Thymus (tissue), 14 donors: ENCODE measurements around the gene ELOVL3. TPM values are rescaled to one million over a fixed set of nuclear protein-coding genes. Genes with fewer than 3 reads are reported as not detected.
"Not testable (repeated sequence)": the region's sequence is repeated elsewhere in the genome, so short reads cannot be mapped to it uniquely, and the experiment has no call there.

Experiments
- DNase-seq, 9 donors: peaks; one replicate each; pipeline ENCODE4 v3.0.0-alpha.2; 2013; ENCODE audit warnings: low spot score in 9 of 9, low read depth in 6 of 9, missing footprints in 1 of 9
- H3K27ac ChIP-seq, 2 donors: one replicate each; pipeline ENCODE4 v1.5.1; 2013; ENCODE audit warnings: control low read depth in 1 of 2, low read depth in 1 of 2, low read length in 1 of 2, mild to moderate bottlenecking in 1 of 2, moderate library complexity in 1 of 2
- H3K27me3 ChIP-seq, 2 donors: one replicate each; pipeline ENCODE4 v1.5.1; 2013; ENCODE audit warnings: low read length in 1 of 2; ENCODE audit not compliant: control insufficient read depth in 2 of 2, insufficient read depth in 1 of 2
- H3K36me3 ChIP-seq, 2 donors: one replicate each; pipeline ENCODE4 v1.5.1; 2013; ENCODE audit warnings: low read length in 1 of 2, mild to moderate bottlenecking in 1 of 2, moderate library complexity in 1 of 2; ENCODE audit not compliant: control insufficient read depth in 2 of 2, insufficient read depth in 2 of 2
- H3K4me1 ChIP-seq, 2 donors: one replicate each; pipeline ENCODE4 v1.5.1; 2013; ENCODE audit warnings: low read length in 2 of 2; ENCODE audit not compliant: control insufficient read depth in 2 of 2, insufficient read depth in 2 of 2
- H3K4me3 ChIP-seq, 2 donors: one replicate each; pipeline ENCODE4 v1.5.1; 2013; ENCODE audit warnings: low read length in 2 of 2, control low read depth in 1 of 2, mild to moderate bottlenecking in 1 of 2
- H3K9me3 ChIP-seq, 2 donors: one replicate each; pipeline ENCODE4 v1.5.1; 2013; ENCODE audit warnings: low read length in 1 of 2, mild to moderate bottlenecking in 1 of 2; ENCODE audit not compliant: control insufficient read depth in 2 of 2, insufficient read depth in 1 of 2
- WGBS: extraction: QIAGEN DNeasy Blood & Tissue Kit; methylation state at CpG from one replicate; pipeline ENCODE4 v1.1.7; 2013; 5-methylcytosine and 5-hydroxymethylcytosine counted together
- long read RNA-seq, 10 donors: transcript quantifications; one replicate each; lab custom pipeline, GENCODE V29; 2026
- polyA plus RNA-seq: library from polyadenylated mRNA; stranded (reverse); fragments of 200-250 nt; gene quantifications from one replicate; pipeline ENCODE4 v1.2.3, GENCODE V29; 2013
- total RNA-seq: library from RNA; stranded (reverse); fragments of 120-200 nt; gene quantifications from one replicate; pipeline ENCODE4 v1.2.4, GENCODE V29; 2013
- donor health status: healthy.

ELOVL3 gene
- total RNA-seq, result 0.19 TPM
- 0.48 TPM for polyA plus RNA-seq
- long read RNA-seq, donor 1, result 0 reads
- long read RNA-seq, donor 2, result 0 reads
- long read RNA-seq, donor 3, partial matches to known transcripts, result 0 of 2 reads
- long read RNA-seq, donor 3, other reads (novel, unspliced or antisense), result 0 of 2 reads
- long read RNA-seq, donor 4, result 0 reads
- long read RNA-seq, donor 5, result 0 reads
- long read RNA-seq, donor 6, result 0 reads
- long read RNA-seq, donor 7, result 0 reads
- long read RNA-seq, donor 8, result 0 reads
- long read RNA-seq, donor 9, result 0 reads
- long read RNA-seq, donor 10, result 0 reads

- DNase-seq, result peak; percentile 53 to 91 (median 78)
- Histone ChIP-seq H3K27ac (no peak within 1 kb of the TSS), H3K4me1 (peaks cover 12 to 20% of the 10 kb centered on the region in 2 donors), H3K9me3 (peaks cover 0 to 17% of the 10 kb centered on the region in 2 donors), H3K36me3 (no peaks in the 10 kb centered on the region), H3K4me3 (peak within 1 kb of the TSS in 1 of 2 donors; percentile 4), H3K27me3 (peaks cover 41 to 75% of the 10 kb centered on the region in 2 donors)
- WGBS, result 9% methylated on average over 47 of the region's 47 CpGs
These were observed at the start of gene ELOVL3 for GRCh38 chr10:102225646-102226541. ELOVL3 (plus strand) TSS chr10:102226299; CDS start chr10:102226549, 250 bp downstream.

- Histone ChIP-seq H3K27me3 (no peaks in the 10 kb centered on the region), H3K9me3 (peaks cover 0 to 4% of the 10 kb centered on the region in 2 donors), H3K27ac (no peak overlapping the region), H3K36me3 (no peaks in the 10 kb centered on the region), H3K4me3 (no peak overlapping the region), H3K4me1 (peaks cover 0 to 5% of the 10 kb centered on the region in 2 donors)
- DNase-seq, result no peak
- 96% methylated on average over 2 of the region's 2 CpGs for WGBS
These were observed 41.5 kb upstream of the ELOVL3 start for GRCh38 chr10:102184606-102185005.

GRCh38 chr10:102185272-102185671 lies 40.8 kb upstream of the ELOVL3 start:
- H3K9me3 ChIP-seq, result peaks cover 0 to 8% of the 10 kb centered on the region in 2 donors
- H3K27me3 ChIP-seq, result no peaks in the 10 kb centered on the region
- H3K36me3 ChIP-seq, result no peaks in the 10 kb centered on the region
- no peak overlapping the region for H3K4me3 ChIP-seq
- H3K27ac ChIP-seq, result no peak overlapping the region
- 86% methylated on average over 2 of the region's 2 CpGs for WGBS
- DNase-seq, result no peak
- H3K4me1 ChIP-seq, result peaks cover 0 to 5% of the 10 kb centered on the region in 2 donors

- H3K4me3 ChIP-seq, result no peak overlapping the region
- H3K27me3 ChIP-seq, result no peaks in the 10 kb centered on the region
- no peaks in the 10 kb centered on the region for H3K36me3 ChIP-seq
- H3K27ac ChIP-seq, result no peak overlapping the region
- no peak for DNase-seq
- peaks cover 0 to 5% of the 10 kb centered on the region in 2 donors for H3K4me1 ChIP-seq
- peaks cover 0 to 14% of the 10 kb centered on the region in 2 donors for H3K9me3 ChIP-seq
- 95% methylated on average over 15 of the region's 15 CpGs for WGBS
These were observed 40.1 kb upstream of the ELOVL3 start for GRCh38 chr10:102185811-102186527.

- peaks cover 2 to 28% of the 10 kb centered on the region in 2 donors for H3K9me3 ChIP-seq
- 92% methylated on average over 3 of the region's 3 CpGs for WGBS
- H3K4me3 ChIP-seq, result no peak overlapping the region
- H3K27ac ChIP-seq, result no peak overlapping the region
- H3K27me3 ChIP-seq, result no peaks in the 10 kb centered on the region
- no peaks in the 10 kb centered on the region for H3K36me3 ChIP-seq
- peaks cover 0 to 5% of the 10 kb centered on the region in 2 donors for H3K4me1 ChIP-seq
- DNase-seq, result no peak
These were observed 37.7 kb upstream of the ELOVL3 start for GRCh38 chr10:102188298-102188940.

- 85% methylated on average over 7 of the region's 7 CpGs for WGBS
- not testable (repeated sequence) for H3K4me1 ChIP-seq, H3K36me3 ChIP-seq, H3K27me3 ChIP-seq, H3K27ac ChIP-seq, H3K4me3 ChIP-seq
- H3K9me3 ChIP-seq, result peaks cover 2 to 28% of the 10 kb centered on the region in 2 donors
- peak in 1 of 9 donors; percentile 15 for DNase-seq
These were observed 36.9 kb upstream of the ELOVL3 start for GRCh38 chr10:102188941-102189898.

- DNase-seq, result no peak
- H3K4me3 ChIP-seq, result no peak overlapping the region
- H3K36me3 ChIP-seq, result no peaks in the 10 kb centered on the region
- WGBS, result 89% methylated on average over 7 of the region's 7 CpGs
- no peaks in the 10 kb centered on the region for H3K27me3 ChIP-seq
- H3K4me1 ChIP-seq, result peaks cover 0 to 5% of the 10 kb centered on the region in 2 donors
- H3K9me3 ChIP-seq, result peaks cover 2 to 24% of the 10 kb centered on the region in 2 donors
- H3K27ac ChIP-seq, result no peak overlapping the region
These were observed 34.1 kb upstream of the ELOVL3 start for GRCh38 chr10:102191956-102192355.
